ENCODE measurements around the gene THNSL1.

The THNSL1 gene

DNA sequence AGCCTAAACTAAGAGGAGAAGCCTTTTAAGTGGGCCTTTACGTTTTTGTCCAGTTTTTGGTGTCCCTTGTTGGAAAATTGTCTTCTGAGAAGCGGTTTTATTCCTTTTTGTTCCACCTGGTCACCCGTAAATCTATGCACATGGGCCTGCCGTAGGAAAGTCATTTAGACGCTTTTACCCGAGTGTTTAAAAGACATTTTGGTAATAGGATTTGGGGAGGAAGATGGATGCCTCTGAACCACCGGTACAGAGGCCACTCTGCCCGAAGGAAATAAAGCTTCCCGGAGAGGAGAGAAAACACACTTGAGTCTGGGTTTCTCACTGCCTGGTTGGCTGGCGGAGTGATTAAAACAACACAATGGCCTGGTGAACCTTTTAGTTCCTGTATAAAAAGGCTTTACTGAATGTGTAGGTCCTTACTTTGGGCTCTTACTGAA is 760 bp downstream of the THNSL1 start:
- 0 out of 2 replicates have a peak, but pooled peaks cover 3% of the 10 kb centered on the region for H3K9me3 ChIP-seq (ENCODE audit: control insufficient read depth, insufficient read depth, low read length)
- H3K36me3 ChIP-seq (ENCODE audit: control insufficient read depth, low read length) = no peaks in the 10 kb centered on the region; the same call in none of the 2 replicates
- no peaks in the 10 kb centered on the region for H4K20me1 ChIP-seq (ENCODE audit: control insufficient read depth, insufficient read depth, low read depth, low read length)
- TF ChIP-seq, protein P1, sequence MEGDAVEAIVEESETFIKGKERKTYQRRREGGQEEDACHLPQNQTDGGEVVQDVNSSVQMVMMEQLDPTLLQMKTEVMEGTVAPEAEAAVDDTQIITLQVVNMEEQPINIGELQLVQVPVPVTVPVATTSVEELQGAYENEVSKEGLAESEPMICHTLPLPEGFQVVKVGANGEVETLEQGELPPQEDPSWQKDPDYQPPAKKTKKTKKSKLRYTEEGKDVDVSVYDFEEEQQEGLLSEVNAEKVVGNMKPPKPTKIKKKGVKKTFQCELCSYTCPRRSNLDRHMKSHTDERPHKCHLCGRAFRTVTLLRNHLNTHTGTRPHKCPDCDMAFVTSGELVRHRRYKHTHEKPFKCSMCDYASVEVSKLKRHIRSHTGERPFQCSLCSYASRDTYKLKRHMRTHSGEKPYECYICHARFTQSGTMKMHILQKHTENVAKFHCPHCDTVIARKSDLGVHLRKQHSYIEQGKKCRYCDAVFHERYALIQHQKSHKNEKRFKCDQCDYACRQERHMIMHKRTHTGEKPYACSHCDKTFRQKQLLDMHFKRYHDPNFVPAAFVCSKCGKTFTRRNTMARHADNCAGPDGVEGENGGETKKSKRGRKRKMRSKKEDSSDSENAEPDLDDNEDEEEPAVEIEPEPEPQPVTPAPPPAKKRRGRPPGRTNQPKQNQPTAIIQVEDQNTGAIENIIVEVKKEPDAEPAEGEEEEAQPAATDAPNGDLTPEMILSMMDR (IDR thresholded peaks at IDR 0.05; ENCODE audit: low read depth, low read length, poor library complexity, severe bottlenecking) = no peak
- no peak for TF ChIP-seq EZH2phosphoT487 (IDR thresholded peaks at IDR 0.05; ENCODE audit: borderline replicate concordance, low read length)
- no peaks in the 10 kb centered on the region for H3F3A ChIP-seq (ENCODE audit: control insufficient read depth, insufficient read depth)
- H3K27me3 ChIP-seq (ENCODE audit: control insufficient read depth, low read length) = no peaks in the 10 kb centered on the region
- H3K4me3 ChIP-seq (ENCODE audit: low read length) = peak overlapping the region; percentile 80
- peak overlapping the region; percentile 69 for H3K27ac ChIP-seq (ENCODE audit: low read depth, low read length)
- peaks cover 18% of the 10 kb centered on the region for H3K79me2 ChIP-seq (ENCODE audit: control insufficient read depth, low read length)
- no peaks in the 10 kb centered on the region for H3K9me2 ChIP-seq (replicated peaks; ENCODE audit: control insufficient read depth, low read length)
- peak overlapping the region; percentile 95 for H3K4me2 ChIP-seq (ENCODE audit: low read length)
- peaks cover 19% of the 10 kb centered on the region for H3K4me1 ChIP-seq (ENCODE audit: control insufficient read depth, low read length)

DNA sequence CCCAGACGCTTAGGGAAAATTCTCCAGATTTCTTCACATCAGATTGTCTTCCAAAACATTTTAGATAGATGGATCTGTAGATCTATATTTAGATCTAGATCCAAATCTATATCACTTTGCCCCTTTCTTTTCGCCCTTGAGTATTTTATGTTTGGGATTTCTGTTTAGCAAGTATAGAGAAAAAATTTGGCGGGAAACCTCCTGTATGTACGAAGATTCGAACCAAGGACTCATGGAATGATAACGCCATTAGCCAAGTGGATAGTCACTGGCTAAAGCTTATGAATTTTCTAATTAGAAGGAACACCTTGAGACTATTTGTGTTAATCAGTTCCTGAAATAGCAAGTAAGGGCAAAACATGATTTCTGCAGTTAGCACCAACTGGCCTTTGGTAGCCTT is 1.2 kb downstream of the THNSL1 start:
- H3K36me3 ChIP-seq (ENCODE audit: control insufficient read depth, low read length) = no peaks in the 10 kb centered on the region; the same call in none of the 2 replicates
- no peaks in the 10 kb centered on the region for H3F3A ChIP-seq (ENCODE audit: control insufficient read depth, insufficient read depth)
- H3K4me1 ChIP-seq (ENCODE audit: control insufficient read depth, low read length) = peaks cover 19% of the 10 kb centered on the region
- no peaks in the 10 kb centered on the region for H3K9me2 ChIP-seq (replicated peaks; ENCODE audit: control insufficient read depth, low read length)
- 0 out of 2 replicates have a peak, but pooled peaks cover 3% of the 10 kb centered on the region for H3K9me3 ChIP-seq (ENCODE audit: control insufficient read depth, insufficient read depth, low read length)
- H3K27me3 ChIP-seq (ENCODE audit: control insufficient read depth, low read length) = no peaks in the 10 kb centered on the region
- H3K27ac ChIP-seq (ENCODE audit: low read depth, low read length) = no peak overlapping the region
- H3K4me2 ChIP-seq (ENCODE audit: low read length) = peak overlapping the region; percentile 95
- H3K4me3 ChIP-seq (ENCODE audit: low read length) = peak overlapping the region; percentile 80
- peaks cover 18% of the 10 kb centered on the region for H3K79me2 ChIP-seq (ENCODE audit: control insufficient read depth, low read length)
- H4K20me1 ChIP-seq (ENCODE audit: control insufficient read depth, insufficient read depth, low read depth, low read length) = no peaks in the 10 kb centered on the region
- no peak for TF ChIP-seq EZH2phosphoT487 (IDR thresholded peaks at IDR 0.05; ENCODE audit: borderline replicate concordance, low read length)
- TF ChIP-seq, protein P1 (IDR thresholded peaks at IDR 0.05; ENCODE audit: low read depth, low read length, poor library complexity, severe bottlenecking) = no peak

DNA sequence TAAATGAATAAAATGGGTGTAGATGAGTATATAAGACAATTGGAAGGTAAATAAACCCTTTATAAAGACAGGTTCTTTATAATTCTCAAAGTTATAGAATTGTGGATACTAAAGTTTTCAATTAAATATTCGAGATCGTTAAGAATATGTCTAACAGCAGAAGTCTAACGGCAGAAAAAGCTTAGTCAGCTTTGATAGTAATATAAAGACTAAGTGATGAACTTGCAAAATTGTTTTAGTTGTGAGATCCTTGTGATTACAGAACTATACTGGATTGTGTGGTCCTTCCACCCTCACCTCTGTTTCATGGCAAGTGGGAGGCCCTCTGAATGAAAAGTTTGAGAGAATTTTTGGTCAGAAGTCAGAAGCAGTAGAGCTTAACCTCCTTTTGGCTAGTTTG is 2.3 kb downstream of the THNSL1 start:
- Histone ChIP-seq H3K4me1 (ENCODE audit: control insufficient read depth, low read length) (peaks cover 19% of the 10 kb centered on the region), H3K36me3 (ENCODE audit: control insufficient read depth, low read length) (no peaks in the 10 kb centered on the region; the same call in none of the 2 replicates), H3K27me3 (ENCODE audit: control insufficient read depth, low read length) (no peaks in the 10 kb centered on the region), H3F3A (ENCODE audit: control insufficient read depth, insufficient read depth) (no peaks in the 10 kb centered on the region), H3K4me3 (ENCODE audit: low read length) (no peak overlapping the region), H3K27ac (ENCODE audit: low read depth, low read length) (no peak overlapping the region), H3K79me2 (ENCODE audit: control insufficient read depth, low read length) (peaks cover 18% of the 10 kb centered on the region), H3K9me2 (replicated peaks; ENCODE audit: control insufficient read depth, low read length) (no peaks in the 10 kb centered on the region), H3K4me2 (ENCODE audit: low read length) (no peak overlapping the region), H3K9me3 (ENCODE audit: control insufficient read depth, insufficient read depth, low read length) (0 out of 2 replicates have a peak, but pooled peaks cover 3% of the 10 kb centered on the region), H4K20me1 (ENCODE audit: control insufficient read depth, insufficient read depth, low read depth, low read length) (no peaks in the 10 kb centered on the region)
- TF ChIP-seq EZH2phosphoT487 (IDR thresholded peaks at IDR 0.05; ENCODE audit: borderline replicate concordance, low read length) = no peak
- TF ChIP-seq, protein P1 (IDR thresholded peaks at IDR 0.05; ENCODE audit: low read depth, low read length, poor library complexity, severe bottlenecking) = no peak

Measured in DOHH2 (cell line).